Dedifferentiated amniotic fluid mesenchymal stem cell (primary cell): ENCODE data around the gene PTPRM.

Experiments
- DNase-seq: peaks from one replicate; pipeline ENCODE4 v3.0.0-alpha.2; 2016; ENCODE audit errors: extremely low spot score

The PTPRM gene

DNA sequence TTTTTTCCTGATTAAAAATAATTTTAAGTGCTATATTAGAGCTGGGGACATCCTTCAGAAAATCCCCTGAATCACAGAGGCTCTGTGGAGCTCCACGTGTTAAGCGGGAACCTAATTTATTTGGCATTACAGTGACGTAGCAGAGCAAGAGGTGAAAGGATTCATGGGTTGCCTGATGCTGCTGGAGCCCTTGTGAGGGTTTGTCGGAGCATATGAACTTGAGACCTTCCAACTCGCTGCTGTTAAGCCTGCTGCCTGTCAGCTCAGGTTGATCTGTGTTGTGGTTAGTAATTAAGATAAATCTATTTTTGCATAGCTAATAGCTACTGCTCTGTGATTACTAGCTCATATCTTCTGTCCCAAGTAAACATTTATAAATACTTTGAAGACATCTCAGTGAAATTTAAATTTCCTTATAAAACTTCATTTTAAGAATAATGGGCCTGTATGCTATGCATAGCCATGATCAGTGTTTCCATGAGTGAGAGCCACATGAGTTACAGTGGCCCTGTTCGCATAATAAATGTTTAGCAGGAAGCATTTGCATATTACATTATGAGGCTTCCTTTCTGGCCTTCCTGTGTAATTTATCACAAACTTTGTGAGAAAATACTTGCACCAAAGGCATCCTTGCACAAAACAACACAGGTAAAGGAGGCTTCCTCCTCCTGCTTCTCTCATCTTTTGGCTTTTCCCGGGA, 438.9 kb downstream of the PTPRM start:
- DNase-seq: no peak

DNA sequence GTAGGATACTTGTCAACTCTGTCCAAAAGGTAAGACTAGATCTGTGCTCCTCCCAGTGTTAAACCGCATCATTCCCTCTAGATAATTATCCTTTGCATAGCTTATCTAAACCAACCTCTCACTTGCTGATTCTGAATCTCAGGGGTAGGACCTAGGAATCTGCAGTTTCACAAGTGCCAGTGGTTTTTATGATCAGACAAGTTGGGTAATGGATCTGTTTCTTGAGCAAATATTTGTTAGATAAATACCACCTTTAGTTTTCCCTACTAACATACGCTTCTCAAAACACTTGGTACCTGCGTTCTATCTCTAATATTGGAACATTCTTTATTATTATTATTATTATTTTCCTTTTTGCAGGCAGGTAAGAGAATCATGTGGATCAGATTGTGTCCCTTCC, 439.9 kb downstream of the PTPRM start:
- DNase-seq: no peak

DNA sequence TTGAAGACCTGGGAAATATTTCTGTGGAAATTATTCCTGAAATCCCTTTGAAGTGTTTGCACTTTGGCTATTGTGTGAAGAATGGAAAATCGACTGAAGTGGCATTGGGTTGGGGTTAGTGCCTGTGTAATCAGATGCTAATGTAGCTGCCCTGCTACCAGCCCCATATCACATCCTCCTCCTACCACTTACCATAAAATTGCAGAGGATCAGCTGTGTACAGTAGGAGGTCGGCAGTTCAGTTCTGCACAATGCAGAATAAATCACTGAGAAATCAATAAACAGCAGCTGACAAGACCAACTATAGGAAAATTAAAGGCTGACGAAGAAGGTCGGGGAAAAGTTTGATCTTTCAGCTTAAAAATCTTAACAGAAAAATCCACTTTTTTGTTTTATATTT, 440.9 kb downstream of the PTPRM start:
- DNase-seq: no peak

DNA sequence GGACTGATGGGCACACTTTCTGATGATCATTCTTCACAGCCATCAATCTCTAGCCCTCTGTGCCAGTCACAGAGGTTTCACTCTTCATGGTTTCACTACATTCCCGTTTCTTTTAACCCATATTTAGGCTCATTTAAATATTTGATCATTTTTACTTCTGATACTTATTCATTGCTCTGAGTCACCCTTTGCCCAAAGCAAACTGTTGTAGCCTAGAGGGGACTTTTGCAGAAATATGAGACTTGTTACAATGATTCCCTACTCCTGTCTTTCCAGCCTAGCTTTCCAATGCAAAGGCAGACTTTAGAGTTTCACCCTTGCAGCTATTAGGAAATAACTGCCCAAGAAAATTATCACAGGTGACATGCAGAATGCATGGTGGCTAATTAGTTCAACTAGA, 444.2 kb downstream of the PTPRM start:
- DNase-seq: no peak

DNA sequence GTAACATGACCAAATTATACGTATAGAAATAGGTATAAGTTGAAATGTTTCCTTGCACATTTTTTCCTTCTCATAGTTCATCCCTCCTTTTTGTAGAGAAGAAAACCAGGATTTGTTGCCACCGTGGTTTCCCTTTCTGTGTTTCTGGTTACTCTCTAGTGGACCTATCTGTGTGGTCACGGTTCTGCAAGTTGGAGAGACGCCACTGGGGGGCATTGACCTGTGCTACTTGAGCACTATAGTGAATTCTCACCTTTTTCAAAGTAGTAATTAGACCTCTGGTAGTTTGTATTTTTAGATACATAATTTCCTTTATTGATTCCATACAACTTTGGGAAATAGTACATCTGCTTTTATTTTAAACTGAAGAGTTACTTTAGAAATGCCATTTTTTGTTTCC, 444.8 kb downstream of the PTPRM start:
- DNase-seq: no peak

DNA sequence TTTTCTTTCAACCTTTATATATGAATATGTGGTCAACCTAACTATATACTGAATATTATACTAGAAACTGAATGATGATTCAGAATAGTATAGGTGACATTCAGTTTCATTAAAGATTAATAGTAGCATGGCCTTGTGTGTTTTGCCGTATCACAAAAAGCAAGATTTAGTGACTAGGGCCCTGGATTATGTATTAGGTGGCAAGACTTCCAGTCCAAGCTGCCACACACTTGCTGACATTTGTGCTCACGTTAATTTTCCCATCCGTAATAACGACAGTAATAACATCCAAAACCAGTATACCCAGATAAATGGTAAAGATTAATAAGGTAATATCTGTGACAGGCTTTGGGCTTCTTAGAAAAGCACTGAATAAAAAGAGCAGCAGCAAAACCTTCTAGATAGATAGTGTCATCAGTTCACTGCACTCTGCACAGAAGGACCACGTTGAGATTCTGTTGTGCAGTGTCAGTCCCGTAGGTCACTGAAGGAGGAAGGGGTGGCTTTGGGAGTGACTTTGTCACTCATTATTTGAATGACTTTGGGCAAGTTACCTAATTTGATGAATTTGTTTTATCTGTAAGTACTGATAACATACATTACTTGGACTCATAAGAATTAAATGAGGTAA, 451.7 kb downstream of the PTPRM start:
- no peak for DNase-seq

DNA sequence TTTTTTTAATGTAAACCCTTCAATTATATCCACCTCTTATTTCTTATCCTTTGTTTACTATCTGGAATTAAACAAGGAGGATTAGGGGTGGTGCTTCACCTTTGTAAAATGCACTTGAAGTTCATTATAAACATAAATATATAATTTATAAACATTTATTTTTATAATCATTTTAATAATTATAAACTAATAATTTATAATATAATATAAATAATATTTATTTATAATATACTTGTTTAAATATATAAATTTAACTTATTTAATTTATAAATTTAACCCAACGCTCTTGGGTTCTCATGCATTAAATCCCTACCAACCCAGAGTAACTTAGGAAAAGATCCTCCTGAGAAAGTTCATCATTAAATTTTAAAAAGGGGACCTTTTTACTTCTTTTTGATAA, 452.5 kb downstream of the PTPRM start:
- no peak for DNase-seq

DNA sequence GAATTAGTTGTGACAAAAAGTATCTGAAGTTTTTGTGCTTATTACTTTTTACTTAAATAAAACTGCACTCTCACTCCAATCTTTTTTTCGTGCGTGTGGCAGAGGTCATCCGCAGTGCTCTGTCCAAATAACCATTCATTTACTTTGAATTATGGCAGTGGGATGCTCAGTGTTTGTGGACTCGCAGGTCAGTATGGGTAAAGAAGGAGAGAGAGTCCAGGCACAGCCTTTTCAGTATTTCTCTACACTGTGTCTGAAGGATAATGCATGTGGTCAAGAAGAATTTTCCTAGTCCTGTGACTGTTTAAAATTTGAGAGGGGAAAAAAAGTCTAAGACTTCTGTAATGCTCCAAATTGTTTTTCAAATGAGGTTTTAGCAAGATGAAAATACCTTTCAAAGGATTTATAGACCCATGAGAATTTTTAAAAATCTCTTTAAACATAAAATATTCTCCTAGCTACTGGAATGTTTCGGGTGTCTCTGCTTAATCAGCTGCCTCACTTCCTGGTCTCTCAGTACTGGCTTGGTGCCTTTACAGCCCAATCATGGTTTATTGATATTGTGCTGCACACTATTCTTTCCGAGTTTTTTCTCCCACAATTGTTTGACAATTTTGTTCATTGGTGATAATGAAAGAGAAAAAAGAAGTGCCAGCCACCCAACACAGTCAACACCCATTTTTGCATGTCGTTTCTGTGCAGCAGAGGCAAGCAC, 453.2 kb downstream of the PTPRM start:
- no peak for DNase-seq

DNA sequence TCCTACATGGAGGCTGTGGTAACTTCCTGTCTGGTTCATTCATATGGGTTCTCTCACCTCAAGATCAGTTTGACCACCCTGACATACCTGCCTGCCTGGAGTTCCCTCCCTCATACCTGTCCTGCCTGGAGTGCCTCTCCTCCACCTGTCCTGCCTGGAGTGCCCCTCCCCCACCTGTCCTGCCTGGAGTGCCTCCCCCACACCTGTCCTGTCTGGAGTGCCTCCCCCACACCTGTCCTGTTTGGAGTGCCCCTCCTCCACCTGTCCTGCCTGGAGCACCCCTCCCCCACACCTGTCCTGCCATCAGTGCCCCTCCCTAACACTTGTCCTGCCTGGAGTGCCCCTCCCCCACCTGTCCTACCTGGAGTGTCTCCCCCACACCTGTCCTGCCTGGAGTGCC, 461.9 kb downstream of the PTPRM start:
- DNase-seq: no peak

DNA sequence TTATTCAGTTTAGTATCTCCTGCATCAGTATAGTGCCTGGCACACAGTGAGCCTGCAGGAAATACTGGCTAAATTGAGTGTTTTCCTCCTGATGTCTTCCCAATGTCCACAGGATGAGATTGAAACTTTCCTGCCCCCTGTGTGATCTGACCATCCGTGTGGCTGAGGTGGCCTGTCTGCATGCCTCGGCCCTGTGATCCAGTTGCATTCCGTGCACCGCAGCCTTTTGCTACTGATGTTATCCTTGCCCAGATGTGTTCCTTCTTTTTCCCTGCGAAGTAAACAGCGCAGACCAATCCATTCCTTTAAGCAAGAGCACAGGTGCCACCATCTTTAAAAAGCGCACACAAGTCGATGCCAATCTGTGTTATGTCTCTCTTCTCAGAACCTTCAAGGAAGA, 462.6 kb downstream of the PTPRM start:
- no peak for DNase-seq

DNA sequence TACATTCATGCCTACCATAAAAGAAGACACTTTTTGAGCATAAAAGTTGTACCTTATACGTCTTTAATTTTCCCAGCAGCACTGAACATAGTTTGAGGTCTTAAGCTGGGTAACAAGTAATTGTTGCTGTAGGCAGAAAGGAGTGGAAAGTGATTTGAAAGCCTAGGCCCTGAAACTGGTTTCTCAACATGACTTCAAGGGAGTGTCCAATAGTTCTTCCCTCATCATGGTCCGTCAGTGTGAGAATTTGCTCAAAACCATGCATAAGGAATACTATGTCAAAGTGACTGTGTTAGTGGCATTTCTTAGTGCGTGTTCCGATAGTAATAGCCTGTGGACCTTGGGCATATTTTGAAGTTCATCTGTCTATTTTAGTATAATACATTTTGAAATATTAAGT, 463.1 kb downstream of the PTPRM start:
- no peak for DNase-seq

DNA sequence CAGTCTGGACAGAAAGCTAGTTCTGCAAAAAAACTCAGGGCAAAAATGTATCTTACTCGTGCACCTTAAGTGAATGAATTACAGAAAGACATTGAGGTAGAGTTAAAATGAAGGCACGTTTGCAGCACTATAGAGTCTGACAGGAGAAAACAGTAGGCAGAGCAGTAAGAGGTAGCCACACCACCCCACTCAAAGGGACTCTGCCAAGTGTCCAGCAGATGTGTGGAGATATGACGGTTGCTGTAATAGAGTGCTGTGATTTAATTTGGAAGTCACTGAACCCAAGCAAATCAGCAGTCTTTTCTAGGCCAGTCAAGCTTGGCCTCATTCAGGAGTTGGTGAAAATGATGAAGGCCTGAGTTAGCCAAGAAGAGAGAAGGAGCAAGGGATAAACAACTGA, 464.4 kb downstream of the PTPRM start:
- DNase-seq: no peak

DNA sequence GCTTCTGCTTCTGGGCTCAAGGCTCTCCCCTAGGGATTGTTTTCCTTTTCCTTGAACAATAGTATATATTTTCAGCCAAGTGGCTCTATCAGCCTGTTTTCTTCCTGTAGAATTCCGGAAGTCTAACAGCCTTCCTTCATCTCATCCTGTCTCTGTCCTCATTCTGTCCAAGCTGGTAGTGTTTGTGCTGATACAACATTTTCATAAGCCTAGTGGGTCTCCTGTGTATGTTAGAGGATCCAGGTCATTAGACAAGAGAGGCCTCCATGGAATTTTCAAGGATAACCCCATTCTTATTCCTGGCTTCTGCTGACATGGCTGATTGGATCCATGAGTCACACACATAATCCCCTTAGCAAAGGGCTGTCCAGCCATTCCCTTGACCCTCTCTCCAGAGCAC, 467.6 kb downstream of the PTPRM start:
- no peak for DNase-seq

DNA sequence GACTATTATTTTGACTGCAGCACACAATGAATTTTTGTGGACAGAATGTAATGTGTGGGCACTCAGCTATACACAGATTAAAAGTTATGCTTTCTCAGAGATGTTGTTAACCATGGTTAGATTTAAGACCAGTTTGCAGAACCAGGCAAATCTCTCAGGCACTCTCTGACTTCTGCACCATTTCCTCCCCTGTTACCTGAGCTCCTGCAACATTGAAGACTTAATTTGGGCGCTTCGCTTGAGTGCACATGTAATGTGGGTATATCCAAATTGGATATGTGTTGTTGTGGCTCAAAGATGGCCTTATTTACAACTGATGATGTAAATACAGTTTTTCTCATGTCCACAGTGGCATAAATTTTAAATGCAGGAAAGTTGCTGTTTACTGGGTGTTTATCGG, 469.4 kb downstream of the PTPRM start:
- no peak for DNase-seq

DNA sequence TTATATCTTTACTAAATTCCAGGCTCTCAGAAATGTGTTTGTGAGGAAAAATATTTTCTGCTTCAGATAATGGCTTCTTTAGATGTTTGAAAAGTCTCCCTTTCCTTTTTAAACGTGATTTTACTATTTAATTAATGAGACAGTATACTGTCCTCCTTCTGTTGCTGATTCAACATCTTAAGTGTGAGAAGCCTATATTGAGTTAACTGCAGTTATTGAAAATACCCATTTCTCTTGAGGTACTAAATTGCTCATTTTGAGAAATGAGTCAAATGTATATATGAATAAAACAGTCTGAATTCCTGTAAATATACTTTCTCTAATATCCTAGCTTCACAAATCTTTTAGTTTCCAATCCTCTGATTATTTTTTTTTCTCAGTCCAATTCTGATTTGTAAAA, 470.2 kb downstream of the PTPRM start:
- DNase-seq: no peak

DNA sequence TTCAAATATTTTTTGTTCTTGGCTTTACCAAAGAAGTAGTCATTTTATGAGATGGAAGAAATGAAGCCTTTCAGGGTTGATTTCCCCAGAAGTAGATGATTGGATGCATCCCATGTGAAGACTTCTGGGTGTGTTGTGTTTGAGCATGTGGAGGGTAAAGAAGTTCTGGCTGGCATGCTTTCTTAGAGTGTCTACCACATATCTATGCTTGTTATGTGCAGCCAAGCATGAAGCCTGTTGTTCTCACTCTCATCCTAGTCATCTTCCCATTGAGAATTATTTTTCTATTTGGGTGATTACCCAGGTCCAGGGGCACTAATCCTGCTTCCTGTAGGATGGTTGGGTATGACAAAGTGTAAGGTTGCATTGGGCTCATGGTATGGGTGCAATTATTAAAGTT, 472.9 kb downstream of the PTPRM start:
- DNase-seq: no peak

DNA sequence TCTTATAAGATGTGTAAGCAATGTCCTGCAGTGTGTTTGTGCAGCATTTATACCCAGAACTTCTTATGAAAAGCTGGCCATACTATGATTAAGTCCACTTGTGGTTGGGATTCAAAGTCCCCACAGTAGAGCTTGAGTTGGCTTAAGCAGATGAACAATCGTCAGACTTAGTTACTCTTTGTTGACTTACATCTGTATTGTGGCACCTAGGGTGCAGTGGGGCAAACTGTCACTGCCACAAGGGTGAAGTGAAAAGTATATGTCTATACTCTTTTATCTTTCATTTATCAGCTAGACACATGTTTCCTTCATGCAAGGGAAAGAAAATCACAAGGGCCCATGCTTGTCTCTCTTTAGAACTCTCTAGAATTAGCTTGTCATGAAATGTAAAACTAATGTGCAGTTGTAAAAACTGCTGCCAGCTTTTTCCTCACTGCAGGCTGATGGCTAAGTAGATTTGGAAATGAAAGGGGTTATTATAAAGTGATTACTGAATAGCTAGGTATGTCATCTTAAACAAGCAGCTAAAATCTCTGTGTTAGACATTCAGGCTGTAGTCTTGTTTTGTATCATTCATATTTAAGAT, 474.5 kb downstream of the PTPRM start:
- no peak for DNase-seq

DNA sequence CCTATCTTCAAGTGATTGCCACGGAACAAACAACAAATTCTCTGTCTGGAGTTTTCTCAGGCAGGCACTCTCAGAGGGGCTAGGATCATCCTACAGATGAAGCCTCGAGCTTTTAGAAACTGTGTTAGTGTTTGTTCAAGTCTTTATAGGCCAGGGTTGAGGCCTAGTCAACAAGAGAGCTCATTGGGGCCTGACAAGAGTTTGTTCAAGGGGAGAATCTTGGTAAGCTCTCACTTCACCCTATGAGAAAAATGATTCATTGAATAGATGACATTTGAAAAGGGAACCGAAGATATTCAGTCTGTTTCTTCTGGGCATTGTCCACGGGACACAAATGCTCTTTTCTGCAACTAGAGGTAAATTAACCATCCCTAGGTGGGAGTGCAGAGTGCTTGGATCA, 476.9 kb downstream of the PTPRM start:
- DNase-seq: no peak

DNA sequence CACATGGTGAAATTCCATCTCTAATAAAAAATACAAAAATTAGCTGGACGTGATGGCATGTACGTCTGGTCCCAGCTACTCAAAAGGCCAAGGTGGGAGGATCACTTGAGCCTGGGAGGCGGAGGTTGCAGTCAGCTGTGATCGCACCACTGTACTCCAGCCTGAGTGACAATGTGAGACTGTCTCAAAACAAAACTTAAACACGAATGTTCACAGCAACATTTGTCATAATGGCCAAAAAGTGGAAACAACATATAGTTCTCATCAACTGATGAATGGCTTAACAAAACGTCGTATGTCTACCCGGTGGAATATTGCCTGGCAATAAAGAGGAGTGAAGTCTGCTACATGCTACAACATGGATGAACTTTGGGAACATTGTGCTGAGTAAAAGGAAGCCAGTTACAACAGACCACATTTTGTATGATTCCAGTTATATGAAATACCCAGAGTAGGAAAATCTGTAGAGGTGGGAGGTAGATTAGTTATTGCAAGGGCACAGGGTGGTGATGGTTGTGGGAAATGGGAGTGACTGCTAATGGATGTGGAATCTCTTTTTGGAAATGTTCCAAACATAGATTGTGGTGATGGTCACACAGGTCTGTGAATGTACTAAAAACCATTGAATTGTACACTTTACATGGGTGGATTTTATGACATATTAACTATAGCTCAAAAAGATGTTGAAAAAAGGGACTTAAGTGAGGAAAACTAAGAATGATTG, 478.2 kb downstream of the PTPRM start:
- DNase-seq: no peak

DNA sequence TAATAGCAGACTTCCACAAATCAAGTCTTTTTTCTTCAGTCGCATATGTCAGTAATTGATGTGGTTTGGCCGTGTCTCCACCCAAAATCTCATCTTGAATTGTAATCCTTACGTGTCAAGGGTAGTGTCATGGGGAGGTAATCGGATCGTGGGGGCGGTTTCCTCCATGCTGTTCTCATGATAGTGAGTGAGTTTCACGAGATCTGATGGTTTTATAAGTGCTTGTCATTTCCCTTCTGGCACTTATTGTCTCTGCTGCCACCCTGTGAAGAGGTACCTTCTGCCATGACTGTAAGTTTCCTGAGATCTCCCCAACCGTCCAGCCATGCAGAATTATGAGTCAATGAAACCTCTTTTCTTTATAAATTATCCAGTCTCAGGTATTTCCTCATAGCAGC, 478.8 kb downstream of the PTPRM start:
- no peak for DNase-seq

DNA sequence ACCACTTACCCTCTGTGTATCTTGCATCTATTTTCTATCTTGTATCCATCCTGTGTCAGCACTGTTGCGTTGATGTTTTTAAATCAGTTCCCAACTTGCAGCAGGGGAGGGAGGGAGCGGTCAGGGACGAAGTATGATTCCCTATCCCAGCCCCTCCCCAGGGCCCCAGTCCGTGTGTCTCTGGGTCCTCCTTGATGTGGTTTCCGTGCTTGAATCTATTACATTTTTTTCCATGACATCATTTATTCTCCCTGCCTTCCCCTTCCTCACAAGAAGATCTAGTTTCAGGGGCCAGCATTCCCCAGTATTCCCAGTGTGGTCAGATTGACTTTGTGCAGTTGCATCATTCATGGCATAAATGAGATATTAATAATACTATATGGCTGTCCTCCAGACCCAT, 479.3 kb downstream of the PTPRM start:
- DNase-seq: no peak

DNA sequence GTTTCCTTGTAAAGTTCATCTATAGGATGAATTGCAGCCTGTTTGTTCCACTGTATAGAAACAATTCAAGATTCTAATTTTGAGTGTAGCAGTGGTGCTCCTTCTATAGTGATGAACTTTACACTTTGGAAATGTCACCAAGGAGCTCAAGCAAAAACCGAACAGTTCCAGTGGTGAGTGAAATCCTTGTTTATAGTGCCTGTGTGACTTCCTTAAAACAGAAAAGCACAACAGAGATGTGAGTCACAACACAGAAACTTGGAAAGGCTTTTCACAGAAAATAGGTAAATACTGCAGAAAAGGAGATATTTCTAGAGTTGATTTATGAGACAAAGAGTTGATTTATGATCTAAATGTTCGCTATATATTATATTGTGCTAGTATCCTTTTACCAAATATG, 482.0 kb downstream of the PTPRM start:
- no peak for DNase-seq
